ENCODE measurements around the gene OGT. TPM values are rescaled to one million over a fixed set of nuclear protein-coding genes. Genes with fewer than 3 reads are reported as not detected.

OGT gene
- total RNA-seq, 3 donors from 2014 or later: 169 to 345 (median 214) TPM

GRCh38 chrX:71541210-71542022 lies 8.5 kb downstream of the OGT start:
- TF ChIP-seq CTCF (IDR thresholded peaks at IDR 0.05) (no peak), POLR2A (IDR thresholded peaks at IDR 0.05) (no peak), POLR2AphosphoS5 (IDR thresholded peaks at IDR 0.05) (no peak)
- DNase-seq (ENCODE audit: low spot score in 2 of 2): no peak
- peak overlapping the region; percentile 13 to 17 for H3K27ac ChIP-seq
- intact Hi-C loops (cut with DNase I; ENCODE audit: low total_unique reads): no loop called here
- H3K27me3 ChIP-seq: peaks cover 0 to 12% of the 10 kb centered on the region in 2 donors
- no peaks in the 10 kb centered on the region for H3K36me3 ChIP-seq
- no peaks in the 10 kb centered on the region for H3K4me1 ChIP-seq
- H3K9me3 ChIP-seq: no peaks in the 10 kb centered on the region
- H3K4me3 ChIP-seq: no peak overlapping the region

- DNase-seq (ENCODE audit: low spot score in 2 of 2): no peak
- Histone ChIP-seq H3K9me3 (no peaks in the 10 kb centered on the region), H3K36me3 (no peaks in the 10 kb centered on the region), H3K27ac (peak overlapping the region in 1 of 2 donors; percentile 44), H3K4me3 (no peak overlapping the region), H3K4me1 (no peaks in the 10 kb centered on the region), H3K27me3 (peaks cover 0 to 22% of the 10 kb centered on the region in 2 donors)
- TF ChIP-seq POLR2AphosphoS5 (IDR thresholded peaks at IDR 0.05): no peak
- TF ChIP-seq CTCF (IDR thresholded peaks at IDR 0.05): no peak
- TF ChIP-seq POLR2A (IDR thresholded peaks at IDR 0.05): no peak
- intact Hi-C loops (cut with DNase I; ENCODE audit: low total_unique reads): no loop called here
Measured at GRCh38 chrX:71542411-71542810, 9.5 kb downstream of the OGT start.

- H3K4me1 ChIP-seq: no peaks in the 10 kb centered on the region
- no peak overlapping the region for H3K4me3 ChIP-seq
- intact Hi-C loops (cut with DNase I; ENCODE audit: low total_unique reads): no loop called here
- peak overlapping the region in 1 of 2 donors; percentile 44 for H3K27ac ChIP-seq
- no peaks in the 10 kb centered on the region for H3K9me3 ChIP-seq
- H3K36me3 ChIP-seq: no peaks in the 10 kb centered on the region
- no peak for TF ChIP-seq CTCF (IDR thresholded peaks at IDR 0.05)
- TF ChIP-seq POLR2A (IDR thresholded peaks at IDR 0.05): no peak
- no peak for TF ChIP-seq POLR2AphosphoS5 (IDR thresholded peaks at IDR 0.05)
- DNase-seq (ENCODE audit: low spot score in 2 of 2): no peak
- H3K27me3 ChIP-seq: peaks cover 0 to 20% of the 10 kb centered on the region in 2 donors
Measured at GRCh38 chrX:71542825-71543224, 9.9 kb downstream of the OGT start.

GRCh38 chrX:71543316-71543715 lies 10.4 kb downstream of the OGT start:
- no peak for TF ChIP-seq CTCF (IDR thresholded peaks at IDR 0.05)
- intact Hi-C loops (cut with DNase I; ENCODE audit: low total_unique reads): no loop called here
- Histone ChIP-seq H3K9me3 (no peaks in the 10 kb centered on the region), H3K27me3 (peaks cover 0 to 20% of the 10 kb centered on the region in 2 donors), H3K36me3 (no peaks in the 10 kb centered on the region), H3K27ac (peak overlapping the region in 1 of 2 donors; percentile 44), H3K4me3 (no peak overlapping the region), H3K4me1 (no peaks in the 10 kb centered on the region)
- DNase-seq (ENCODE audit: low spot score in 2 of 2): no peak

GRCh38 chrX:71545364-71545763 lies 12.5 kb downstream of the OGT start:
- Histone ChIP-seq H3K4me3 (no peak overlapping the region), H3K9me3 (no peaks in the 10 kb centered on the region), H3K27ac (no peak overlapping the region), H3K4me1 (no peaks in the 10 kb centered on the region), H3K36me3 (no peaks in the 10 kb centered on the region), H3K27me3 (peaks cover 0 to 20% of the 10 kb centered on the region in 2 donors)
- TF ChIP-seq POLR2A (IDR thresholded peaks at IDR 0.05) (no peak), POLR2AphosphoS5 (IDR thresholded peaks at IDR 0.05) (no peak), CTCF (IDR thresholded peaks at IDR 0.05) (no peak)
- no peak for DNase-seq (ENCODE audit: low spot score in 2 of 2)
- intact Hi-C loops (cut with DNase I; ENCODE audit: low total_unique reads): no loop called here

Data from breast epithelium (tissue), 4 donors.